Measurements from ENCODE around the gene FHOD3. TPM values are rescaled to one million over a fixed set of nuclear protein-coding genes. Genes with fewer than 3 reads are reported as not detected.

The FHOD3 gene
- total and polyA plus RNA-seq, 2 experiments from 2014 or later, result 2.7 to 8.7 TPM

GRCh38 chr18:36295880-36296301, 1.6 kb upstream of the FHOD3 start:
- Histone ChIP-seq H3K27ac (ENCODE audit: low read depth) (no peak overlapping the region), H3F3A (replicated peaks; ENCODE audit: low read depth) (no peaks in the 10 kb centered on the region; the same call in 1 of the 2 replicates), H3K4me3 (peak overlapping the region; percentile 87), H3K4me2 (peak overlapping the region; percentile 97), H3K27me3 (ENCODE audit: insufficient read depth) (peaks cover 80% of the 10 kb centered on the region), H4K20me1 (replicated peaks; ENCODE audit: insufficient read depth) (peaks cover 7% of the 10 kb centered on the region), H3K4me1 (ENCODE audit: insufficient read depth) (peaks cover 11% of the 10 kb centered on the region), H3K9me2 (ENCODE audit: insufficient read depth) (no peaks in the 10 kb centered on the region), H3K36me3 (ENCODE audit: insufficient read depth) (no peaks in the 10 kb centered on the region), H2AFZ (0 out of 2 replicates have a peak overlapping the region, but pooled peaks have one; percentile 43), H3K79me2 (replicated peaks; ENCODE audit: insufficient read depth) (no peaks in the 10 kb centered on the region)
- Mint-ChIP-seq H3K9me3 (no peaks in the 10 kb centered on the region), H3K27ac (no peak overlapping the region), H3K27me3 (ENCODE audit: insufficient read depth, low read depth, poor library complexity) (peaks cover 10% of the 10 kb centered on the region), H3K4me3 (no peak overlapping the region), H3K36me3 (ENCODE audit: low read depth) (no peaks in the 10 kb centered on the region), H3K4me1 (peaks cover 5% of the 10 kb centered on the region)
- ATAC-seq (peak; percentile 2; the same call in 1 of the 3 replicates), DNase-seq (ENCODE audit: low spot score) (peak; percentile 54)
- TF ChIP-seq POLR2AphosphoS5 (IDR thresholded peaks at IDR 0.05; ENCODE audit: low read depth) (no peak), REST (IDR thresholded peaks at IDR 0.05; ENCODE audit: unreplicated experiment) (no peak), EZH2phosphoT487 (IDR thresholded peaks at IDR 0.05; ENCODE audit: unreplicated experiment) (no peak), ZNF331 (CRISPR knock-in tag; IDR thresholded peaks at IDR 0.05; ENCODE audit: low read depth) (no peak), JUNB (IDR thresholded peaks at IDR 0.05; ENCODE audit: unreplicated experiment) (no peak), CREB1 (CRISPR knock-in tag; IDR thresholded peaks at IDR 0.05; ENCODE audit: low read depth) (no peak), ZNF462 (CRISPR knock-in tag; IDR thresholded peaks at IDR 0.05) (no peak), STAT1 (IDR thresholded peaks at IDR 0.05; ENCODE audit: unreplicated experiment) (no peak), EZH2 (IDR thresholded peaks at IDR 0.05; ENCODE audit: low read depth, unreplicated experiment) (no peak), CTCF (conservative IDR thresholded peaks at IDR 0.05; ENCODE audit: low read depth in 2 of 2) (no peak), NANOG (IDR thresholded peaks at IDR 0.05; ENCODE audit: borderline replicate concordance) (no peak)
- TF ChIP-seq, protein P1, sequence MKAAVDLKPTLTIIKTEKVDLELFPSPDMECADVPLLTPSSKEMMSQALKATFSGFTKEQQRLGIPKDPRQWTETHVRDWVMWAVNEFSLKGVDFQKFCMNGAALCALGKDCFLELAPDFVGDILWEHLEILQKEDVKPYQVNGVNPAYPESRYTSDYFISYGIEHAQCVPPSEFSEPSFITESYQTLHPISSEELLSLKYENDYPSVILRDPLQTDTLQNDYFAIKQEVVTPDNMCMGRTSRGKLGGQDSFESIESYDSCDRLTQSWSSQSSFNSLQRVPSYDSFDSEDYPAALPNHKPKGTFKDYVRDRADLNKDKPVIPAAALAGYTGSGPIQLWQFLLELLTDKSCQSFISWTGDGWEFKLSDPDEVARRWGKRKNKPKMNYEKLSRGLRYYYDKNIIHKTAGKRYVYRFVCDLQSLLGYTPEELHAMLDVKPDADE (IDR thresholded peaks at IDR 0.05), result no peak
